Calu3 (cell line): ENCODE results near the gene NOL4L. TPM values are rescaled to one million over a fixed set of nuclear protein-coding genes. Genes with fewer than 3 reads are reported as not detected.

ENCODE experiments used
- BruUV-seq: library from RNA; stranded (reverse); fragments of 400-500 nt; replicated peaks from 2 replicates; lab custom pipeline; 2021; lab: Mats Ljungman, UMichigan
- CTCF ChIA-PET: fragments of 300-600 bp; sonication (Branson Sonifier 250); formaldehyde crosslinking; loops from one replicate; lab custom pipeline; 2022; ENCODE audit warnings: antibody characterized with exemption; lab: Charles Lee
- DNase-seq: peaks from one replicate; pipeline ENCODE4 v3.0.0; 2022
- H3K27ac Mint-ChIP-seq: one replicate; pipeline ENCODE4 v1.8.0; 2022; ENCODE audit warnings: mixed read lengths; ENCODE audit not compliant: unreplicated experiment
- H3K27me3 Mint-ChIP-seq: one replicate; pipeline ENCODE4 v1.8.0; 2022; ENCODE audit warnings: mixed read lengths; ENCODE audit not compliant: unreplicated experiment
- H3K36me3 Mint-ChIP-seq: one replicate; pipeline ENCODE4 v1.8.0; 2022; ENCODE audit warnings: mild to moderate bottlenecking, moderate library complexity, mixed read lengths; ENCODE audit not compliant: insufficient read depth, unreplicated experiment
- H3K4me1 Mint-ChIP-seq: one replicate; pipeline ENCODE4 v1.8.0; 2022; ENCODE audit warnings: mild to moderate bottlenecking, low read depth, mixed read lengths; ENCODE audit not compliant: unreplicated experiment
- H3K4me3 Mint-ChIP-seq: one replicate; pipeline ENCODE4 v1.8.0; 2022; ENCODE audit warnings: mild to moderate bottlenecking, low read depth, moderate library complexity, mixed read lengths; ENCODE audit not compliant: unreplicated experiment
- H3K9me3 Mint-ChIP-seq: one replicate; pipeline ENCODE4 v1.8.0; 2022; ENCODE audit warnings: low read depth, mixed read lengths; ENCODE audit not compliant: unreplicated experiment
- CTCF ChIP-seq: fragments of 200-600 bp; IDR thresholded peaks from one replicate; pipeline ENCODE4 v1.8.0; 2022; ENCODE audit warnings: antibody characterized with exemption; ENCODE audit not compliant: unreplicated experiment
- intact Hi-C: fragments of 100-400 bp; cut with micrococcal nuclease; formaldehyde crosslinking; loops from one replicate; pipeline ENCODE4 v1.10.0; 2022; ENCODE audit not compliant: unreplicated experiment
- total RNA-seq: library from RNA; stranded (reverse); gene quantifications from 2 replicates; pipeline ENCODE4 v1.2.3, GENCODE V29; 2022

Gene NOL4L
- total RNA-seq, 1 experiment from 2014 or later, result 46.9 TPM

- H3K27me3 Mint-ChIP-seq, result peaks cover 36% of the 10 kb centered on the region
- no TSS peak for BruUV-seq
- intact Hi-C loops, result no loop called here
- no peaks in the 10 kb centered on the region for H3K36me3 Mint-ChIP-seq
- H3K9me3 Mint-ChIP-seq, result no peaks in the 10 kb centered on the region
- TF ChIP-seq CTCF, result no peak
- H3K4me1 Mint-ChIP-seq, result peaks cover 18% of the 10 kb centered on the region
- no peak overlapping the region for H3K4me3 Mint-ChIP-seq
- CTCF ChIA-PET, result interaction anchor here (1.2 to 1.3 kb wide), 2 partner anchors 17 to 55 kb away, joined by 3 read pairs; no protein-coding TSS in a partner anchor
- no peak overlapping the region for H3K27ac Mint-ChIP-seq
- no peak for DNase-seq
Measured at GRCh38 chr20:32553618-32554017, 31.5 kb downstream of the NOL4L start.

GRCh38 chr20:32551693-32552092 is 33.4 kb downstream of the NOL4L start:
- Mint-ChIP-seq H3K9me3 (no peaks in the 10 kb centered on the region), H3K27me3 (peaks cover 45% of the 10 kb centered on the region), H3K27ac (no peak overlapping the region), H3K4me3 (no peak overlapping the region), H3K36me3 (no peaks in the 10 kb centered on the region), H3K4me1 (peaks cover 18% of the 10 kb centered on the region)
- BruUV-seq, result no TSS peak
- intact Hi-C loops, result no loop called here
- TF ChIP-seq CTCF, result no peak
- no peak for DNase-seq
- CTCF ChIA-PET, result no interaction called here

- no peak for TF ChIP-seq CTCF
- H3K27ac Mint-ChIP-seq, result no peak overlapping the region
- no peak overlapping the region for H3K4me3 Mint-ChIP-seq
- CTCF ChIA-PET, result no interaction called here
- no peaks in the 10 kb centered on the region for H3K36me3 Mint-ChIP-seq
- no peaks in the 10 kb centered on the region for H3K9me3 Mint-ChIP-seq
- intact Hi-C loops, result no loop called here
- H3K27me3 Mint-ChIP-seq, result peaks cover 49% of the 10 kb centered on the region
- BruUV-seq, result no TSS peak
- no peak for DNase-seq
- H3K4me1 Mint-ChIP-seq, result peaks cover 13% of the 10 kb centered on the region
Measured at GRCh38 chr20:32549842-32550241, 35.3 kb downstream of the NOL4L start.

- DNase-seq, result no peak
- peaks cover 71% of the 10 kb centered on the region for H3K27me3 Mint-ChIP-seq
- no peak overlapping the region for H3K4me3 Mint-ChIP-seq
- no peaks in the 10 kb centered on the region for H3K4me1 Mint-ChIP-seq
- intact Hi-C loops, result no loop called here
- no peak for TF ChIP-seq CTCF
- H3K36me3 Mint-ChIP-seq, result no peaks in the 10 kb centered on the region
- H3K27ac Mint-ChIP-seq, result no peak overlapping the region
- no TSS peak for BruUV-seq
- H3K9me3 Mint-ChIP-seq, result no peaks in the 10 kb centered on the region
- CTCF ChIA-PET, result interaction anchor here (0.6 kb wide), 2 partner anchors 137 to 781 kb away, joined by 6 read pairs; no protein-coding TSS in a partner anchor
Measured at GRCh38 chr20:32547753-32548034, 37.4 kb downstream of the NOL4L start.
